GM19193 (cell line): ENCODE results near the gene EPHA3.

Source experiments
- POLR2A ChIP-seq: IDR thresholded peaks from 4 replicates; pipeline ENCODE4 v1.6.1; 2011; ENCODE audit not compliant: insufficient read depth, insufficient read length; ENCODE audit errors: extremely low read depth

The EPHA3 gene

GRCh38 chr3:89287902-89288508 is 180.6 kb downstream of the EPHA3 start:
- TF ChIP-seq POLR2A, result no peak

- no peak for TF ChIP-seq POLR2A
Observed at GRCh38 chr3:89289574-89290190, 182.3 kb downstream of the EPHA3 start.

GRCh38 chr3:89297199-89297598 is 189.8 kb downstream of the EPHA3 start:
- no peak for TF ChIP-seq POLR2A

- TF ChIP-seq POLR2A, result no peak
Observed at GRCh38 chr3:89300526-89300925, 193.1 kb downstream of the EPHA3 start.

GRCh38 chr3:89300981-89301380 is 193.6 kb downstream of the EPHA3 start:
- no peak for TF ChIP-seq POLR2A

GRCh38 chr3:89303701-89304100 is 196.3 kb downstream of the EPHA3 start:
- TF ChIP-seq POLR2A, result no peak

GRCh38 chr3:89306540-89306939 is 199.1 kb downstream of the EPHA3 start:
- no peak for TF ChIP-seq POLR2A

GRCh38 chr3:89311581-89311980 is 204.2 kb downstream of the EPHA3 start:
- TF ChIP-seq POLR2A, result no peak

GRCh38 chr3:89312141-89312540 is 204.7 kb downstream of the EPHA3 start:
- TF ChIP-seq POLR2A, result no peak

GRCh38 chr3:89314454-89315098 is 207.2 kb downstream of the EPHA3 start:
- TF ChIP-seq POLR2A, result no peak

GRCh38 chr3:89315750-89316470 is 208.5 kb downstream of the EPHA3 start:
- TF ChIP-seq POLR2A, result no peak

GRCh38 chr3:89320186-89320585 is 212.8 kb downstream of the EPHA3 start:
- TF ChIP-seq POLR2A, result no peak

GRCh38 chr3:89326997-89327396 is 219.6 kb downstream of the EPHA3 start:
- TF ChIP-seq POLR2A, result no peak

- TF ChIP-seq POLR2A, result no peak
Observed at GRCh38 chr3:89332386-89332785, 225.0 kb downstream of the EPHA3 start.

GRCh38 chr3:89332793-89333192 is 225.4 kb downstream of the EPHA3 start:
- TF ChIP-seq POLR2A, result no peak
